ENCODE data around the gene GSDME. TPM values are rescaled to one million over a fixed set of nuclear protein-coding genes. Genes with fewer than 3 reads are reported as not detected.

GSDME gene
- total RNA-seq, 1 experiment from 2014 or later = 4.5 TPM

GRCh38 chr7:24742506-24743162 is 14.6 kb downstream of the GSDME start:
- BruUV-seq (replicated peaks) = no TSS peak
- ChIA-PET CTCF (no interaction called here), POLR2A (no interaction called here)

More at GRCh38 chr7:24742506-24743162, 14.6 kb downstream of the GSDME start:
- H3K4me3 ChIP-seq (ENCODE audit: low read depth in 2 of 2, low read length in 2 of 2) = no peak overlapping the region
- ATAC-seq (no peak), DNase-seq (ENCODE audit: low read depth, low spot score) (no peak)
- TF ChIP-seq TCF7L2 (IDR thresholded peaks at IDR 0.05; ENCODE audit: low read depth, low read length) = no peak
- no peak for TF ChIP-seq REST (IDR thresholded peaks at IDR 0.05; ENCODE audit: insufficient read depth in 1 of 2, low read depth in 2 of 2, low read length in 1 of 2)
- no peak for TF ChIP-seq SIN3A (IDR thresholded peaks at IDR 0.05; ENCODE audit: borderline replicate concordance, insufficient read depth, low read depth, low read length)
- TF ChIP-seq CTCF (IDR thresholded peaks at IDR 0.05) = no peak
- TF ChIP-seq POLR2AphosphoS5 (IDR thresholded peaks at IDR 0.05; ENCODE audit: low read depth, low read length) = no peak
- no peaks in the 10 kb centered on the region for H3K27me3 ChIP-seq (ENCODE audit: control insufficient read depth, insufficient read depth, low read length)
- H3K27ac ChIP-seq (ENCODE audit: low read length) = no peak overlapping the region
- no peaks in the 10 kb centered on the region for H3K4me1 ChIP-seq (ENCODE audit: control insufficient read depth, insufficient read depth, low read length)
- no peaks in the 10 kb centered on the region for H3K9me3 ChIP-seq (ENCODE audit: control insufficient read depth, insufficient read depth, low read depth, low read length)
- in situ Hi-C loops (cut with HindIII; ENCODE audit: low pct_unique_long_range_greater_than_20kb, low sequenced_read_pairs) = no loop called here
- no peaks in the 10 kb centered on the region for H3K36me3 ChIP-seq (ENCODE audit: control insufficient read depth, insufficient read depth, low read length)
- intact Hi-C loops (cut with micrococcal nuclease; ENCODE audit: unreplicated experiment) = no loop called here
